Measurements from ENCODE around the gene ZNF552. TPM values are rescaled to one million over a fixed set of nuclear protein-coding genes. Genes with fewer than 3 reads are reported as not detected.
"Not testable (repeated sequence)": the region's sequence is repeated elsewhere in the genome, so short reads cannot be mapped to it uniquely, and the experiment has no call there.

The ZNF552 gene
- total and polyA plus RNA-seq, 2 of the 8 experiments (the other 6 are each of a cell fraction or from before 2014, with no cell fraction given): 5.9 to 11.6 TPM

DNA sequence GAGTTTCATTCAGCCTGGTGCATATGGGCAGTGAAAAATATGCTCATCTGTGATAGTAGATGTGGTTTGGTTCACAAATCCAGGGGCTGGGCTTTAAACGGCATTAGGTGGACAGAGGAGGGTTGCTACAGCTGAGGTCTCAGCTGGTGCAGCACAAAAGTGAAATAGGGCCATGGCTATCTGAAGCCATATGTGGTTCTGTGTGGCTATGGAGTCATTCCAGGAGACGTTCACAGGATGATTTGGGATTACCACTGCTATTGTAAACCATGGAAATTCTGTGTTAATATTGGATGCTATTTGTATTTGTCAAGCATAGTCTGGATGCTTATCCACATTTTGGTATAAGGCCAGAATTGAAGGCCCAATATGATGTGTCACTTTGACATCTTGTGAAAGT is 39.4 kb upstream of the ZNF552 start:
- H3K36me3 ChIP-seq (ENCODE audit: control insufficient read depth in 2 of 4, insufficient read depth in 4 of 4, low read length in 3 of 4): peaks cover 0 to 35% (median 17%) of the 10 kb centered on the region in 4 experiments
- H2BK20ac ChIP-seq (ENCODE audit: low read length); H2BK15ac ChIP-seq (ENCODE audit: low read length); H3K4me1 ChIP-seq (replicated peaks in 1 of 4; ENCODE audit: control insufficient read depth in 3 of 4, insufficient read depth in 4 of 4, low read length in 3 of 4); H2BK12ac ChIP-seq (ENCODE audit: low read depth, low read length); H3K18ac ChIP-seq (ENCODE audit: extremely low read depth, low read length); H3K9ac ChIP-seq (replicated peaks in 1 of 4; ENCODE audit: extremely low read depth in 1 of 4, low read depth in 3 of 4, low read length in 3 of 4); H2BK120ac ChIP-seq (replicated peaks; ENCODE audit: low read depth, low read length); H2BK5ac ChIP-seq (ENCODE audit: low read depth, low read length); H3K27ac ChIP-seq (ENCODE audit: low read depth, low read length); H3K4me2 ChIP-seq (ENCODE audit: insufficient read depth in 1 of 2, low read depth in 2 of 2, low read length in 2 of 2); H3K27me3 ChIP-seq (replicated peaks in 1 of 4; ENCODE audit: control insufficient read depth in 3 of 4, extremely low read depth in 1 of 4, insufficient read depth in 3 of 4, low read length in 3 of 4); H4K5ac ChIP-seq (ENCODE audit: insufficient read length, low read depth, low read length); H2AK5ac ChIP-seq (ENCODE audit: low read depth, low read length); FAIRE-seq; H3K4me3 ChIP-seq (ENCODE audit: extremely low read depth in 1 of 4, insufficient read depth in 2 of 4, low read depth in 3 of 4, low read length in 4 of 4); DNase-seq (ENCODE audit: low read depth in 1 of 2, low spot score in 2 of 2); H3K9me3 ChIP-seq (ENCODE audit: insufficient read depth in 2 of 2, low read depth in 1 of 2, low read length in 1 of 2); H3K23ac ChIP-seq (ENCODE audit: insufficient read length); CTCF ChIA-PET (ENCODE audit: partially characterized antibody); H3K23me2 ChIP-seq (ENCODE audit: low read depth, low read length); H4K8ac ChIP-seq (ENCODE audit: extremely low read depth, insufficient read depth, low read length); H3K14ac ChIP-seq (ENCODE audit: insufficient read length); H4K91ac ChIP-seq (replicated peaks; ENCODE audit: insufficient read length, low read length); H2AFZ ChIP-seq (ENCODE audit: low read length); H4K20me1 ChIP-seq (replicated peaks in 1 of 2; ENCODE audit: control insufficient read depth in 1 of 2, insufficient read depth in 2 of 2, low read length in 2 of 2); H3K56ac ChIP-seq (replicated peaks; ENCODE audit: insufficient read length, low read depth, low read length); H3K4ac ChIP-seq (replicated peaks; ENCODE audit: insufficient read length, low read depth, low read length); H3K79me1 ChIP-seq (ENCODE audit: low read depth, low read length): not testable (repeated sequence)
- WGBS, 2 experiments (ENCODE audit: extremely low coverage in 1 of 2, insufficient coverage in 1 of 2, insufficient read length in 1 of 2, insufficient replicate concordance in 2 of 2, low coverage in 1 of 2, low lambda C conversion rate in 2 of 2, missing lambda C conversion rate in 1 of 2): 94% methylated on average over 2 of the region's 2 CpGs; no CpG with 5 or more reads in 1 of the 2 experiments
- H3K79me2 ChIP-seq (ENCODE audit: control insufficient read depth in 1 of 2, insufficient read depth in 2 of 2, low read length in 2 of 2): peaks cover 0 to 32% of the 10 kb centered on the region in 2 experiments; a peak in 3 of 4 replicates
- POLR2A ChIA-PET (ENCODE audit: partially characterized antibody): interaction anchor here (10.6 kb wide), 1 partner anchor 34 kb away, joined by 103 read pairs; the partner anchor contains the start of gene ZNF814
